Fibroblast of villous mesenchyme (primary cell): ENCODE measurements around the gene KCNAB2. TPM values are rescaled to one million over a fixed set of nuclear protein-coding genes. Genes with fewer than 3 reads are reported as not detected.

Source experiments
- DNase-seq: peaks from one replicate; pipeline ENCODE4 v3.0.0-alpha.2; 2010; ENCODE audit warnings: low read depth
- H3K4me3 ChIP-seq: 2 replicates; pipeline ENCODE4 v1.5.1; 2011; ENCODE audit warnings: low read depth, mild to moderate bottlenecking, low read length
- total RNA-seq: library from RNA; depleted of rRNA; stranded (reverse); fragments of >200 nt; gene quantifications from 2 replicates; pipeline ENCODE4 v1.2.3, GENCODE V29; 2012
- TF ChIP-seq, protein P1 (sequence below): IDR thresholded peaks from 2 replicates; pipeline ENCODE4 v1.5.1; 2012; ENCODE audit warnings: low read depth, mild to moderate bottlenecking, low read length; ENCODE audit not compliant: insufficient read depth

KCNAB2 gene
- total RNA-seq, 1 donor: 2.6 TPM

DNA sequence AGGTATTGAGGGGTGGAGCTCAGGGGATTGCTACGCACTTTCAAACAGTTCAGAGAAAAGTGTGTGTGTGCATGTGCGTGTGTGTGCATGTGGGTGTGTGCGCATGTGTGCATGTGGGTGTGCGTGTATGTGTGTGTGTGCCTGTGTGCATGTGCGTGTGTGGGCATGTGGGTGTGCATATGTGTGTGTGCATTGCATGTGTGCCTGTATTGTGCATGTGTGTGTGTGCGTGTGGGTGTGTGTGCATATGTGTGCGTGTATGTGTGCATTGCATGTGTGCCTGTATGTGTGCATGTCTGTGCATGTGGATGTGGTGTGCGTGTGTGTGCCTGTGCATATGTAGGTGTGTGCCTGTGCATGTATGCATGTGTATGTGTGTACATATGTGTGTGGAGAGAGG is 12.6 kb upstream of the KCNAB2 start:
- no peak overlapping the region for H3K4me3 ChIP-seq
- TF ChIP-seq, protein P1, sequence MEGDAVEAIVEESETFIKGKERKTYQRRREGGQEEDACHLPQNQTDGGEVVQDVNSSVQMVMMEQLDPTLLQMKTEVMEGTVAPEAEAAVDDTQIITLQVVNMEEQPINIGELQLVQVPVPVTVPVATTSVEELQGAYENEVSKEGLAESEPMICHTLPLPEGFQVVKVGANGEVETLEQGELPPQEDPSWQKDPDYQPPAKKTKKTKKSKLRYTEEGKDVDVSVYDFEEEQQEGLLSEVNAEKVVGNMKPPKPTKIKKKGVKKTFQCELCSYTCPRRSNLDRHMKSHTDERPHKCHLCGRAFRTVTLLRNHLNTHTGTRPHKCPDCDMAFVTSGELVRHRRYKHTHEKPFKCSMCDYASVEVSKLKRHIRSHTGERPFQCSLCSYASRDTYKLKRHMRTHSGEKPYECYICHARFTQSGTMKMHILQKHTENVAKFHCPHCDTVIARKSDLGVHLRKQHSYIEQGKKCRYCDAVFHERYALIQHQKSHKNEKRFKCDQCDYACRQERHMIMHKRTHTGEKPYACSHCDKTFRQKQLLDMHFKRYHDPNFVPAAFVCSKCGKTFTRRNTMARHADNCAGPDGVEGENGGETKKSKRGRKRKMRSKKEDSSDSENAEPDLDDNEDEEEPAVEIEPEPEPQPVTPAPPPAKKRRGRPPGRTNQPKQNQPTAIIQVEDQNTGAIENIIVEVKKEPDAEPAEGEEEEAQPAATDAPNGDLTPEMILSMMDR: no peak
- DNase-seq: no peak

GRCh38 chr1:6033986-6034749 is 11.5 kb upstream of the KCNAB2 start:
- H3K4me3 ChIP-seq: no peak overlapping the region
- no peak for DNase-seq
- TF ChIP-seq, protein P1: peak; percentile 69

- no peak overlapping the region for H3K4me3 ChIP-seq
- DNase-seq: no peak
- TF ChIP-seq, protein P1: no peak
These were observed 11.0 kb upstream of the KCNAB2 start for GRCh38 chr1:6034750-6035096.

- DNase-seq: no peak
- H3K4me3 ChIP-seq: no peak overlapping the region
- TF ChIP-seq, protein P1: no peak
These were observed 10.4 kb upstream of the KCNAB2 start for GRCh38 chr1:6035303-6035702.

GRCh38 chr1:6035719-6036118 is 10.0 kb upstream of the KCNAB2 start:
- TF ChIP-seq, protein P1: peak; percentile 9
- H3K4me3 ChIP-seq: no peak overlapping the region
- no peak for DNase-seq

GRCh38 chr1:6037338-6037762 is 8.3 kb upstream of the KCNAB2 start:
- TF ChIP-seq, protein P1: no peak
- DNase-seq: peak; percentile 28
- H3K4me3 ChIP-seq: no peak overlapping the region

GRCh38 chr1:6038603-6039002 is 7.1 kb upstream of the KCNAB2 start:
- TF ChIP-seq, protein P1: no peak
- no peak overlapping the region for H3K4me3 ChIP-seq
- no peak for DNase-seq
